HG03460 (cell line): ENCODE data around the gene C2orf74.

ENCODE experiments used
- ATAC-seq: cut with Tn5 transposase; IDR thresholded peaks from one replicate; pipeline ENCODE4 v1.9.1; 2021; ENCODE audit not compliant: unreplicated experiment

C2orf74 gene

GRCh38 chr2:61210332-61210981, 48.5 kb downstream of the C2orf74 start:
- ATAC-seq = no peak

GRCh38 chr2:61214171-61214570, 52.2 kb downstream of the C2orf74 start:
- no peak for ATAC-seq
